Neural cell (in vitro differentiated cells): ENCODE results near the gene PCED1B. TPM values are rescaled to one million over a fixed set of nuclear protein-coding genes. Genes with fewer than 3 reads are reported as not detected.

Experiments
- H2AFZ ChIP-seq: fragments of 200-600, 300-800 bp; sonication (generic), shearing (Covaris generic); 2 replicates; pipeline ENCODE4 v1.6.0; 2014; ENCODE audit warnings: low read depth, mild to moderate bottlenecking, antibody characterized with exemption, low read length, moderate library complexity
- H3F3A ChIP-seq: fragments of 200-600 bp; shearing (Covaris generic); 2 replicates; pipeline ENCODE4 v1.6.1; 2016; ENCODE audit warnings: mild to moderate bottlenecking, moderate library complexity, mixed read lengths, antibody characterized with exemption, low read length; ENCODE audit not compliant: insufficient read depth, poor library complexity, severe bottlenecking
- H3K27ac ChIP-seq: fragments of 200-600, 300-800 bp; sonication (generic), shearing (Covaris generic); 2 replicates; pipeline ENCODE4 v1.5.1; 2014; ENCODE audit warnings: mild to moderate bottlenecking, low read length, moderate library complexity
- H3K27me3 ChIP-seq: fragments of 300-800, 200-600 bp; sonication (generic), shearing (Covaris generic); 2 replicates; pipeline ENCODE4 v1.6.0; 2014; ENCODE audit warnings: mild to moderate bottlenecking, low read depth, low read length, moderate library complexity; ENCODE audit not compliant: insufficient read depth
- H3K36me3 ChIP-seq: fragments of 300-800, 200-600 bp; sonication (generic), shearing (Covaris generic); 2 replicates; pipeline ENCODE4 v1.5.1; 2014; ENCODE audit warnings: mild to moderate bottlenecking, antibody characterized with exemption, low read length, moderate library complexity; ENCODE audit not compliant: insufficient read depth
- H3K4me2 ChIP-seq: fragments of 300-800, 200-600 bp; sonication (generic), shearing (Covaris generic); 2 replicates; pipeline ENCODE4 v1.6.0; 2014; ENCODE audit warnings: mild to moderate bottlenecking, low read length
- H3K4me3 ChIP-seq: fragments of 300-800, 200-600 bp; sonication (generic), shearing (Covaris generic); 2 replicates; pipeline ENCODE4 v1.5.1; 2014; ENCODE audit warnings: mild to moderate bottlenecking, low read length, moderate library complexity
- H3K79me2 ChIP-seq: fragments of 200-600 bp; shearing (Covaris generic); replicated peaks from 2 replicates; pipeline ENCODE4 v1.6.0; 2014; ENCODE audit warnings: mild to moderate bottlenecking, low read length, moderate library complexity; ENCODE audit not compliant: insufficient read depth
- H3K9ac ChIP-seq: fragments of 300-800, 200-600 bp; sonication (generic), shearing (Covaris generic); 2 replicates; pipeline ENCODE4 v1.6.1; 2016; ENCODE audit warnings: mild to moderate bottlenecking, low read length, mixed read lengths
- H3K9me2 ChIP-seq: fragments of 200-600 bp; shearing (Covaris generic); 2 replicates; pipeline ENCODE4 v1.6.1; 2016; ENCODE audit warnings: mild to moderate bottlenecking, low read length, mixed read lengths; ENCODE audit not compliant: insufficient read depth
- H3K9me3 ChIP-seq: fragments of 200-600, 300-800 bp; sonication (generic), shearing (Covaris generic); 2 replicates; pipeline ENCODE4 v1.6.1; 2016; ENCODE audit warnings: mild to moderate bottlenecking, mixed run types, low read length, moderate library complexity, mixed read lengths
- H4K20me1 ChIP-seq: fragments of 200-600 bp; shearing (Covaris generic); 2 replicates; pipeline ENCODE4 v1.6.1; 2016; ENCODE audit warnings: mild to moderate bottlenecking, mixed run types; ENCODE audit not compliant: insufficient read depth
- CTCF ChIP-seq: fragments of 450-650 bp; IDR thresholded peaks from 2 replicates; pipeline ENCODE4 v1.5.1; 2014; ENCODE audit warnings: antibody characterized with exemption, mild to moderate bottlenecking, moderate library complexity; ENCODE audit not compliant: poor library complexity, severe bottlenecking
- EP300 ChIP-seq: fragments of 450-650 bp; conservative IDR thresholded peaks from 2 replicates; pipeline ENCODE4 v1.6.1; 2014; ENCODE audit warnings: antibody characterized with exemption, mild to moderate bottlenecking, moderate library complexity; ENCODE audit not compliant: poor library complexity, severe bottlenecking
- EZH2 ChIP-seq: fragments of 200-600, 300-800 bp; shearing (Covaris generic), sonication (generic); IDR thresholded peaks from 2 replicates; pipeline ENCODE4 v1.6.1; 2014; ENCODE audit warnings: antibody characterized with exemption, low read length, borderline replicate concordance, mild to moderate bottlenecking; ENCODE audit not compliant: insufficient read depth, poor library complexity, severe bottlenecking
- MXI1 ChIP-seq: fragments of 450-650 bp; conservative IDR thresholded peaks from 2 replicates; pipeline ENCODE4 v1.6.1; 2014; ENCODE audit warnings: antibody characterized with exemption, mild to moderate bottlenecking; ENCODE audit not compliant: poor library complexity, severe bottlenecking
- POLR2AphosphoS5 ChIP-seq: IDR thresholded peaks from 2 replicates; pipeline ENCODE4 v1.6.1; 2012
- RAD21 ChIP-seq: fragments of 450-650 bp; conservative IDR thresholded peaks from 2 replicates; pipeline ENCODE4 v1.6.1; 2014; ENCODE audit warnings: antibody characterized with exemption, mild to moderate bottlenecking, moderate library complexity
- REST ChIP-seq: IDR thresholded peaks from 2 replicates; pipeline ENCODE4 v1.6.1; 2012; ENCODE audit warnings: borderline replicate concordance
- SMC3 ChIP-seq: fragments of 450-650 bp; conservative IDR thresholded peaks from 2 replicates; pipeline ENCODE4 v1.6.1; 2014; ENCODE audit warnings: antibody characterized with exemption, mild to moderate bottlenecking, moderate library complexity; ENCODE audit not compliant: poor library complexity
- TAF1 ChIP-seq: IDR thresholded peaks from 2 replicates; pipeline ENCODE4 v1.6.1; 2012; ENCODE audit warnings: low read depth
- polyA plus RNA-seq: library from polyadenylated mRNA; depleted of rRNA; stranded (reverse); fragments of >200 nt; gene quantifications from 2 replicates; pipeline ENCODE4 v1.2.3, GENCODE V29; 2014

The PCED1B gene
- polyA plus RNA-seq, 1 donor from 2014 or later, result not detected

GRCh38 chr12:47192051-47192450 is 112.6 kb downstream of the PCED1B start:
- H3K4me2 ChIP-seq, result no peak overlapping the region
- no peaks in the 10 kb centered on the region for H3K27me3 ChIP-seq
- H3K27ac ChIP-seq, result no peak overlapping the region
- TF ChIP-seq EP300 (no peak), EZH2 (no peak), RAD21 (no peak), POLR2AphosphoS5 (no peak), REST (no peak), SMC3 (no peak), TAF1 (no peak), CTCF (no peak), MXI1 (no peak)
- no peak overlapping the region for H2AFZ ChIP-seq
- H4K20me1 ChIP-seq, result no peaks in the 10 kb centered on the region
- H3K4me3 ChIP-seq, result no peak overlapping the region
- no peaks in the 10 kb centered on the region for H3K9me2 ChIP-seq
- H3F3A ChIP-seq, result no peaks in the 10 kb centered on the region
- no peaks in the 10 kb centered on the region for H3K9me3 ChIP-seq
- no peak overlapping the region for H3K9ac ChIP-seq
- no peaks in the 10 kb centered on the region for H3K36me3 ChIP-seq
- no peaks in the 10 kb centered on the region for H3K79me2 ChIP-seq

- Histone ChIP-seq H3K27ac (no peak overlapping the region), H3K9me2 (no peaks in the 10 kb centered on the region), H3K79me2 (no peaks in the 10 kb centered on the region), H3K9me3 (no peaks in the 10 kb centered on the region), H3K4me2 (no peak overlapping the region), H4K20me1 (no peaks in the 10 kb centered on the region), H3K9ac (no peak overlapping the region), H3F3A (no peaks in the 10 kb centered on the region), H2AFZ (no peak overlapping the region), H3K36me3 (no peaks in the 10 kb centered on the region), H3K4me3 (no peak overlapping the region), H3K27me3 (no peaks in the 10 kb centered on the region)
- TF ChIP-seq TAF1 (no peak), MXI1 (no peak), REST (no peak), CTCF (no peak), EZH2 (no peak), POLR2AphosphoS5 (no peak), RAD21 (no peak), EP300 (no peak), SMC3 (no peak)
These were observed 113.6 kb downstream of the PCED1B start for GRCh38 chr12:47193066-47193465.
